HTR-8/SVneo (cell line): Measurements from ENCODE around the gene BTN3A1.
"Not testable (repeated sequence)": the region's sequence is repeated elsewhere in the genome, so short reads cannot be mapped to it uniquely, and the experiment has no call there.

Source experiments
- DNase-seq: peaks from one replicate; pipeline ENCODE4 v3.0.0; 2011; ENCODE audit warnings: low spot score, mixed read lengths; ENCODE audit not compliant: insufficient read length
- FAIRE-seq: peaks from 2 replicates; lab custom pipeline; 2011; peaks lifted over from hg19 to GRCh38; lab: Jason Lieb, UNC

Gene BTN3A1

DNA sequence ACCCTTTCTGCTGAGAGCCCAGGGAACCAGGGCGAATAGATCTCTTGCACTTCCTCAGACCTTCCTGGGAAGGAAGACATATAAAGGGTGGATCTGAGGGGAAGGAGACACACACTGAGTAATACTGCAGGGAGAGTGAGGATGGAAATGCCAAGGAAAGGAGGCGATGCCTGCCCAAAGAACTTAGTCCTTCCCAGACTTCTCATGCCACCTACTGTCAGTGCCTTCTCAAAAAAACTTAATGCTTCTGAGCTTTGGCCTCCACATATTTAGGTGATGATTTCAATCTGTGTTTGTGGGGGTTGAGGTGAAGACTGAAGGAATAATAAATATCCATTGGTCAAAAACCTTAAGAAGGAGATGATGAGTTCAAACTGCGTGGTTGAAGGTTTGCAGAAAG lies 9.7 kb downstream of the BTN3A1 start:
- DNase-seq: no peak
- FAIRE-seq: no peak

- no peak for FAIRE-seq
- DNase-seq: no peak
Observed at GRCh38 chr6:26412228-26412627, 10.2 kb downstream of the BTN3A1 start.

- FAIRE-seq: no peak
- no peak for DNase-seq
Observed at GRCh38 chr6:26412954-26413353, 10.9 kb downstream of the BTN3A1 start.

DNA sequence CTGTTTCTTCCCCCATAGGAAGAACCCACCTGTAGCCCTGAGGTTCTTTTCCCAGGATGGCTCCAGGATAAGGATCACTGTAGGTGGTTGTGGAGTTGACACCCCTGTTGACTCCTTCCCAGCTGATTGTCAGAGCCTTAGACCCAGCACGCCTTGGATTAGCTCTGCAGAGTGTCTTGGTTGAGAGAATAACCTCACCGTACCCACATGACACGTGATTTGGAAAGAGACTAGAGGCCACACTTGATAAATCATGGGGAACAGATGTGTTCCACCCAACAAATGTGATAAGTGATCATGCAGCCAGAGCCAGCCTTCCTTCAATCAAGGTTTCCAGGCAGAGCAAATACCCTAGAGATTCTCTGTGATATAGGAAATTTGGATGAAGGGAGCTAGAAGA lies 12.2 kb downstream of the BTN3A1 start:
- peak; percentile 28 for FAIRE-seq
- DNase-seq: no peak

GRCh38 chr6:26415036-26415614 lies 13.1 kb downstream of the BTN3A1 start:
- FAIRE-seq: no peak

GRCh38 chr6:26415791-26416190 lies 13.7 kb downstream of the BTN3A1 start:
- no peak for FAIRE-seq
- DNase-seq: no peak

More at GRCh38 chr6:26415036-26415614, 13.1 kb downstream of the BTN3A1 start:
- DNase-seq: no peak

- no peak for FAIRE-seq
- no peak for DNase-seq
Observed at GRCh38 chr6:26416288-26416687, 14.2 kb downstream of the BTN3A1 start.

DNA sequence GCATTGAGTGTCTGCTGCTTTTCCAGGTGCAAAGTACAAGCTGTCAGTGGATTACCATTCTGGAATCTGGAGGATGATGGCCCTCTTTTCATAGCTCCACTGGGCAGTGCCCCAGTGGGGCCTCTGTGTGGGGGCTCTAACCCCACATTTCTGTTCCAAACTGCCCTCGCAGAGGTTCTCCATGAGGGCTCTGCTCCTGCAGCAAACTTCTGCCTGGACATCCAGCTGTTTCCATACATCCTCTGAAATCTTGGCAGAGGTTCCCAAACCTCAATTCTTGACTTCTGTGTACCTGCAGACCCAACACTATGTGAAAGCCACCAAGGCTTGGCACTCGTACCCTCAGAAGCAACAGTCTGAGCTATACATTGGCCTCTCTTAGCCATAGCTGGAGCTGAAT lies 16.0 kb downstream of the BTN3A1 start:
- DNase-seq, FAIRE-seq: not testable (repeated sequence)

GRCh38 chr6:26418795-26419194 lies 16.7 kb downstream of the BTN3A1 start:
- DNase-seq, FAIRE-seq: not testable (repeated sequence)

DNA sequence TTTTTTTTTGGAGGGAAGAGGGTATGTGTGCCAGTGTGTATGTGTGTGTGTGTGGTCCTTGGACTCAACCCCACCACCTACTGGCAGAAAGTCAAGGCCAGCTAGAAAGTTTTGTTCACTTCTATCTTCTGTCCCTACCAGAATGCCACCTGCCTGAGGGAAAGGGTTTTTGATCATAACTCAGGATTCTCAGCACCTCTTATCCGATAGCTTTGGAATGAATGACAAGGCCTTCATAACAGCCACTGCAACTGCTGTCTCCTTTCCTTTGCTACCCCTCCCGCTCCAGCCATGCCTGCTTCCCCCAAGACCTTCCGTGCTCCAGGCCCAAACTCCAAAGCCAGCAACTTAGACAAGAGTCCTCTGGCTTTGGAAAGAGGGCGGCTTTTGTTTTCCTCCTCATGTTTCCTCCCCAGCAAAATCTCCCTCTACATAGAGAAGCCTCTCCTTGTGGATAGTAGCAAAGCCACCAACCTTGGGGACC lies 18.7 kb downstream of the BTN3A1 start:
- peak; percentile 32 for DNase-seq
- no peak for FAIRE-seq

DNA sequence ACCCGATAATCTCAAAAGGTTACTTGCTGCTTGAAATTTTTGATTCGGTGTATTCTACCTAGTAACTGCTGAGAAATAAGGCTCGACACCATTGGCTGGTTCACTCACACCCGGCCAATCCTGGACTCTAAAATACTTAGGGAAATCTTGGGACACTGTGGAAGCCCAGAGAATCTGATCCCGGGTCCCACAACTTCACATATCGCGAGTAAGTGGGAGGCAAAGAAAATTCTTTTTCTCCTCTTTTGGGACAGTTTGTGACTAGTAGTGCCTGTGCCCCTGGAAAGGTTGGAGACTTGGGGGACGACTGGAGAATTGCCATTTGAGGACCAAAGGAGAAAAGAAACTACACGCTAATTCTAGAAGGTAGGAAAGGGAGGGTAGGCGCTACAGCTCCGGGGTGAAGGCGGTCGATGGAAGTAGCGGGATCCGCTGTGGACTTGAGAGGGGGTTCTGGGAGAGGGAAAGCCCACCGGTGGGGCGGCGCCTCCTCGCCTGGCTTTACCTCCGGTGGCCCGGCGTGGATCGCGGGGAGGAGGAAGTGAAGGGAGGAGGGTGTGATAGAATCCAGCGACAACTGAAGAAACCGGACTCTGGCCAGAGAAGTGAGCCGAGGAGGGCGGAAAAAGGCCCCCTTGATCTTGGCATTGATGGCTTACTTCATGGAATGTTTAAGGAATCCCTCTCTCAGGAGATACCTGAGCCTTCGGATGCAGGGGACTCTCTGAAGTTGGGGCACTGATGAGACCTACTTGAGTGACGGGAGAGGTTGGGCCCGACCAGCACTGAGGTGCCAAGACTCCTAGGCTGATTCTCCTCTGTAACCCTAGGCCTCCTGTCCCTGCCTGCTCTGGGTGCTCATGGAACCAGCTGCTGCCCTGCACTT lies 19.4 kb downstream of the BTN3A1 start:
- DNase-seq: peak; percentile 95
- FAIRE-seq: peak; percentile 60

DNA sequence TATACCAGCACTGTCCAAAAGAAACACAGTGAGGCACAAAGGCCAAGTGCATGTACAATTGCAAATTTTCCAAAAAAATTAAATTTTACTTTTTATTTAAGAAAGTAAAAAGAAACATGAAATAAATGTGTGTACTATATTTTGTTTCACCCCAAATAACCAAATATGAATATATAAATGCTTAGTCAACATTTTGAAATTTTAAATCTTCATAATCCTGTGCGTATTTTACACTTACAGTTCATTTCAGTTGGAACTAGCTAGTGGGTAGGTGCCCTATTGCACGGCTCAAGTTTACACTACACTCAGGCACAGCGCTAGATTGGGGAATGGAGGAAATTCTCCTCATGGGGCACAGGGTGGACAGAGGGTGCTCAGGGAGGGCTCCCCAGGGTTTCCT lies 20.3 kb downstream of the BTN3A1 start:
- FAIRE-seq (no peak), DNase-seq (no peak)

- DNase-seq (no peak), FAIRE-seq (no peak)
Observed at GRCh38 chr6:26426691-26427450, 24.8 kb downstream of the BTN3A1 start.

DNA sequence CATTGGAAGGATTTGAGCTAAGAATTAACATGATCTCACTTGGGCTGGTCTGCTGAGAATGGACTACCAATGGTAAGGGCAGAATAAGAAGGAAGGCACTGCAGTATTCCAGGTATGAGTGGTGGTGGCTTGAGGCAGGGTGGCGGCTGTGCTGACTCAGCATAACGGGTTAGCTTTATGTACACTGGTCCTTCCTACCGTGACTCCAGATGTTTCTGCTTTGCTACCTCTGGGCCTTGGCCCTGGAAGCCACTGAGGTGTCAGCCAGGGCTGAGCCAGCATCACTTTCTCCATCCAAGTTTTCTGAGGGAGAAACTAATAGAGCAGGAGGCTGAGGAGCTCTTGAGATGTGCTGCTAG lies 25.4 kb downstream of the BTN3A1 start:
- FAIRE-seq (no peak), DNase-seq (no peak)

GRCh38 chr6:26428206-26428605 lies 26.1 kb downstream of the BTN3A1 start:
- DNase-seq: no peak
- FAIRE-seq: no peak

DNA sequence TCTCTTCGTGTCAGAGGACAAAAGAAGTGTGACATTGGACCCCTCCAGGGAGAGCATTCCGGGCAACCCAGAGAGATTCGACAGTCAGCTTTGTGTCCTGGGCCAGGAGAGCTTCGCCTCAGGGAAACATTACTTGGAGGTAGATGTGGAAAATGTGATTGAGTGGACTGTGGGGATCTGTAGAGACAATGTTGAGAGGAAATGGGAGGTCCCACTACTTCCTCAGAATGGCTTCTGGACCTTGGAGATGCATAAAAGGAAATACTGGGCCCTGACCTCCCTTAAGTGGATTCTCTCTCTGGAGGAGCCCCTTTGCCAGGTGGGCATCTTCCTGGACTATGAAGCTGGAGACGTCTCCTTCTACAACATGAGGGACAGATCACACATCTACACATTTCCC lies 28.7 kb downstream of the BTN3A1 start:
- DNase-seq (no peak), FAIRE-seq (no peak)

- DNase-seq (no peak), FAIRE-seq (no peak)
Observed at GRCh38 chr6:26431258-26432172, 29.4 kb downstream of the BTN3A1 start.

- DNase-seq (no peak), FAIRE-seq (no peak)
Observed at GRCh38 chr6:26432627-26433201, 30.6 kb downstream of the BTN3A1 start.

DNA sequence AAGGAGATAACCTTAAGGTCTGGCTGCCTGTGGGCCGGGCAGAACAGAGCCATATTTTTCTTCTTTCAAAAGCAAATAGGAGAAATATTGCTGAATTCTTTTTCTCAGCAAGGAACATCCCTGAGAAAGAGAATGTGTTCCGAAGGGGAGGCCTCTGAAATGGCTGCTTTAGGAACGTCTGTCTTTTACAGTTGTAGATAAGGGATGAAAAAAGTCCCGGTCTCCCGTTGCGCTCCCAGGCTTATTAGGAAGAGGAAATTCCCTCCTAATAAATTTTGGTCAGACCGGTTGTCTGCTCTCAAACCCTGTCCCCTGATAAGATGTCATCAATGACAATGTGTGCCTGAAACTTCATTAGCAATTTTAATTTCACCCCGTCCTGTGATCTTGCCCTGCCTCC lies 31.6 kb downstream of the BTN3A1 start:
- FAIRE-seq, DNase-seq: not testable (repeated sequence)
